Left kidney (tissue), 1 donor: ENCODE measurements around the gene DIO1. TPM values are rescaled to one million over a fixed set of nuclear protein-coding genes. Genes with fewer than 3 reads are reported as not detected.

Experiments
- polyA plus RNA-seq: library from polyadenylated mRNA; unstranded; fragments of 120-200 nt; gene quantifications from one replicate; pipeline ENCODE4 v1.2.1, GENCODE V29; 2013; ENCODE audit not compliant: insufficient read length

DIO1 gene
- polyA plus RNA-seq, 1 donor, result 7.6 TPM

Other genes with a start within 250 kb of the DIO1 start
- 2.5 TPM for gene GLIS1, start 155.0 kb upstream of the DIO1 start, polyA plus RNA-seq
- 38.9 TPM for gene NDC1, start 55.9 kb upstream of the DIO1 start, polyA plus RNA-seq
- 37.7 TPM for gene YIPF1, start 4.4 kb upstream of the DIO1 start, polyA plus RNA-seq
- gene IFT25, start 51.5 kb downstream of the DIO1 start, polyA plus RNA-seq, result 68.2 TPM
- gene LRRC42, start 52.2 kb downstream of the DIO1 start, polyA plus RNA-seq, result 44.1 TPM
- not detected for gene LDLRAD1, start 124.0 kb downstream of the DIO1 start, polyA plus RNA-seq
- 357 TPM for gene TMEM59, start 159.0 kb downstream of the DIO1 start, polyA plus RNA-seq
- 9.4 TPM for gene TCEANC2, start 159.4 kb downstream of the DIO1 start, polyA plus RNA-seq